ENCODE data around the gene ZRANB1.

Gene ZRANB1

DNA sequence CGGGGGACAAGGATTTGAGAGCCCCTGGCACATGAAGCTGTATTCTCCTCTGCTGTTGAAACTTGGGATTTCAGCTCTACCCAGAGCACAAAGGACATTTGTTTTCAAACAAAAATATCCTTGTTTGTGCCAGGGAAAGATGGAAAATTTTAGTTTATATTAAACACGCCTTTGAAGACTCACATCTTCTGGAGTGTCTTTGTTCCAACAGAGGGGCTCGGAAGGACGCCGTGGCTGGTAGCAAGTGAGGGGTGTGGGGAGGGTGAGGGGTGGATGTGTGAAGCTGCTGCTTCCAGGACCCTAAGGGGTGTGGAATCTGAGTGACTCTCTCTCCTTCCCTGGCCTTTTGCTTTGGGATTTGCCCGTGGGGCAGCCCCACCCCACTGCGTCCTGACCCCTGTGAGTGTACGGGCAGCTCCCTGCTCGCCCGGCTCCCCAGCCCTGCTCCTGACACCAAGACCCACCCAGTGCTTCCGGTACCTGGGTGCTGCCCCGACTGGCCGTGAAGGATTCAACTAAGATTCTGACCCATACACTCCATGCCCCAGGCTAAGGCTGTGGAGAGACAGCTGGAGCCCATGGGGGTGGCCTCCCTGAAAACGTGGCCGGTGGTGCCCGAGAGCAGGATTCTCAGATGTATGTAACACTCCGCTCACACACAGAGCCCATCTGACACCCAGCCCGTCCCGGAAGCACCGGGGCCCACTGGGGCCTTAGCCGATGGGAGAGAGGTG, 59.6 kb downstream of the ZRANB1 start:
- TF ChIP-seq, protein P1, sequence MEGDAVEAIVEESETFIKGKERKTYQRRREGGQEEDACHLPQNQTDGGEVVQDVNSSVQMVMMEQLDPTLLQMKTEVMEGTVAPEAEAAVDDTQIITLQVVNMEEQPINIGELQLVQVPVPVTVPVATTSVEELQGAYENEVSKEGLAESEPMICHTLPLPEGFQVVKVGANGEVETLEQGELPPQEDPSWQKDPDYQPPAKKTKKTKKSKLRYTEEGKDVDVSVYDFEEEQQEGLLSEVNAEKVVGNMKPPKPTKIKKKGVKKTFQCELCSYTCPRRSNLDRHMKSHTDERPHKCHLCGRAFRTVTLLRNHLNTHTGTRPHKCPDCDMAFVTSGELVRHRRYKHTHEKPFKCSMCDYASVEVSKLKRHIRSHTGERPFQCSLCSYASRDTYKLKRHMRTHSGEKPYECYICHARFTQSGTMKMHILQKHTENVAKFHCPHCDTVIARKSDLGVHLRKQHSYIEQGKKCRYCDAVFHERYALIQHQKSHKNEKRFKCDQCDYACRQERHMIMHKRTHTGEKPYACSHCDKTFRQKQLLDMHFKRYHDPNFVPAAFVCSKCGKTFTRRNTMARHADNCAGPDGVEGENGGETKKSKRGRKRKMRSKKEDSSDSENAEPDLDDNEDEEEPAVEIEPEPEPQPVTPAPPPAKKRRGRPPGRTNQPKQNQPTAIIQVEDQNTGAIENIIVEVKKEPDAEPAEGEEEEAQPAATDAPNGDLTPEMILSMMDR (IDR thresholded peaks at IDR 0.05; ENCODE audit: insufficient read depth, missing control alignments), result no peak
- DNase-seq (ENCODE audit: insufficient read length, low spot score) (no peak), FAIRE-seq (no peak)

DNA sequence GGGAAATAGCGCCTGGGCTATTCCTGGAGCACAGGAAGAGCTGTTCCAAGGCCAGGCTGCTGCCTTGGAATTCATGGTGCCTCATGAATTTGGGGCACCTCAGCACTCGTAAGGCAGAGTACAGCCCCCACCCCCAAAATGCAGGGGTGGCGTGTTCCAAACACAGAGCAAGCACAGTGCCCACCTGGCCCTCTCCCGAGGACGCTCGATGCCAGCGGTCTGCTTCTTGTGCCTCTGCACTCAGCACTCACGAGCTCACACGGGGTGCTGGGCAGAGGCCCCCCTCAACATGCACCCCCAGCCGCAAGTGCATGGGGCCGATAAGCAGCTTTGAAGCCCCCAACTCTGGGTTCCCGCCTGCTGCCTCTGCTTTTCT, 60.1 kb downstream of the ZRANB1 start:
- DNase-seq (ENCODE audit: insufficient read length, low spot score) (no peak), FAIRE-seq (no peak)
- TF ChIP-seq, protein P1 (IDR thresholded peaks at IDR 0.05; ENCODE audit: insufficient read depth, missing control alignments), result no peak

DNA sequence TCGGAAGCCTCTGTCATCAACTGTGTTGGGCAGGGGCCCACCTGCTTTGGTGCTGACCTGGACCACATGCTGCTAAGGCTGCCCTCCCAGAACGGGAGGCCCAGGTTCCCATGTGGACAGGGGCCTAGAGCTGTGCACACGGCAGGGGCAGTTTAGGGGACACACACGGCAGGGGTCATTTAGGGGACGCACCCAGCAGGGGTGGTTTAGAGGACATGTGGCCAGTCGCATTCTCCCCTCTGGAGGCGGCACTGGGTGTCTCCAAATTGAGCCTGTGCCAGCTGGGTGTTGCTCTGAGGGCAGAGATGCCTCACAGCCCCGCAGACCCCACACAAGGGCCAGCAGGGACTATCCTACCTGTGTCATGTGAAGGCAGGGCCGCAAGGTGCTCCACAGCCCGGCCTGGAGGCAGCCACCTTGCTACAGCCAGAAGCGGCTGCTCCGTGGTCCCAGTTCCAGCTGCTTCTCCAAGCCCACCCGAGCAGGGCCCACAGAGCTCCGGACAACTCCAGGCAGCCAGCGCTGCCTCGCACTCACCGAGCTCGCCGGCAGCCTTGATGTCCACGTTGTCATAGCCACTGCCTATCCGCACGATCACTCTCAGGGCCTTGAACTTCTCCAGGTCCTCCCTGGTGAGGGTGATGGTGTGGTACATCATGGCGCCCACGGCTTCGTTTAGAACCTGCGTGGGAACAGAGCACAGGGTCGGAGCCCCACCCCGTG, 60.7 kb downstream of the ZRANB1 start:
- FAIRE-seq, result no peak

DNA sequence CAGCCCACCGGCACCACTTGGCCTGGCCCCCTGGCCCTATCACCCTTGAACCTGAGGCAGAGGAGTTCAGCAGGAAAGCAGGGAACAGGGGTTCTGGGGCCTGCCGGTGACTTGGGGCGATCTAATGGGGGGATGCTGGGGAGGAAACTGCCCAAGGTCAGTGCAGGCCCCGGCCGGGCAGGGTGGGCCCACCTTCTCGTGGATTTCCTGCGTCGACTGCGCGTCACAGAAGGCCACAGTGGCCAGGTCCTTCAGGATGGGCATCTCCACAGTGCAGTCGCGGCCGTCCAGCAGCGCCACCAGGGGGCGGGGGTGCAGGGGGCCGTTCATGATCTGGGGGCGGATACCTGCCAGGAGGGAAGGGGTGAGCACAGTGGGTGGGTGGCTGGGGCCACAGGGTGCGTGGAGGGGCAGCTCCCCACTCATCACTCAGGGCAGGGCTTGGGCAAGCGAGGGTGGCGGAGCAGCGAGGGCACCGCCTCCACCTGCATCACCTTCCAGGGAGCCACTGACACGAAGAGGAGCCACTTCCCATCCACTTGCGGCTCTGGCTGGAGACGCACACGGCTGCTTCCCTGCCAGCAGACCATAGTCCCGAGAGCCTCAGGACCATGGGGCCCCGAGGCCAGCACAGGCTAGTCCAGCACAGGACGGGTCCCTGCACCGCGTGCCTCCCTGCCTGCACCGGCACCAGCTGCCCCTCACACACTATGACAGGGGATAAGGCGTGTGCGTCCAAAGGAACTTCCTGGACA, 61.4 kb downstream of the ZRANB1 start:
- DNase-seq (ENCODE audit: insufficient read length, low spot score) (no peak), FAIRE-seq (no peak)
- TF ChIP-seq, protein P1 (IDR thresholded peaks at IDR 0.05; ENCODE audit: insufficient read depth, missing control alignments), result no peak

More for the DNA sequence above, 60.7 kb downstream of the ZRANB1 start:
- no peak for DNase-seq (ENCODE audit: insufficient read length, low spot score)
- TF ChIP-seq, protein P1 (IDR thresholded peaks at IDR 0.05; ENCODE audit: insufficient read depth, missing control alignments), result no peak

DNA sequence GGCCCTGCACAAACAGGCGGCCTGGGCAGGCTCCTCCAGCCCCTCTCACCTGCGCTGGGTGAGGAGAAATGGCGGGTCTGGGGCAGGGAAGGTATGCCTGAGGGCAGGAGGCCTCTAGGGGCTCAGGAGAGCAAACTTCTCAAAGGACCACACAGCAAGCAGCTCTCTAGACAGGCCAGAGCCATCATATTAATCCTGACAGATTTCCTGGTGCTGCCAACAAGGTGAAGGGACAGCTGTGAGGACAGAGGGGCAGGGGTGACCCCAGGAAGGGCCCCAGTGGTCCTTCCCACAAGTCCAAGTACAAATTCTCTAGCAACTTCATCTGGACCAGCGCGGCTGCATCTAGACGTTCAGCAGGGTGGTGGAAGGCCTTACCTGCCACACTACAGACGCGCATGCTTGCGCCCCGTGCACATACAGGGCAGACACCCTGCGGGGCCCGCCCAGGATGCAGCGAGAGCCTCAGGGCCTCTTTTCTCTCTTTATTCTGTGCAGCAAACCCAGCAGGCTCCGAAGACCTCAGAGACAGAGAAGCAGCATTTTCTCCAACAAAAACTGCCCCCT, 62.1 kb downstream of the ZRANB1 start:
- FAIRE-seq, result no peak
- DNase-seq (ENCODE audit: insufficient read length, low spot score), result no peak
- TF ChIP-seq, protein P1 (IDR thresholded peaks at IDR 0.05; ENCODE audit: insufficient read depth, missing control alignments), result no peak

DNA sequence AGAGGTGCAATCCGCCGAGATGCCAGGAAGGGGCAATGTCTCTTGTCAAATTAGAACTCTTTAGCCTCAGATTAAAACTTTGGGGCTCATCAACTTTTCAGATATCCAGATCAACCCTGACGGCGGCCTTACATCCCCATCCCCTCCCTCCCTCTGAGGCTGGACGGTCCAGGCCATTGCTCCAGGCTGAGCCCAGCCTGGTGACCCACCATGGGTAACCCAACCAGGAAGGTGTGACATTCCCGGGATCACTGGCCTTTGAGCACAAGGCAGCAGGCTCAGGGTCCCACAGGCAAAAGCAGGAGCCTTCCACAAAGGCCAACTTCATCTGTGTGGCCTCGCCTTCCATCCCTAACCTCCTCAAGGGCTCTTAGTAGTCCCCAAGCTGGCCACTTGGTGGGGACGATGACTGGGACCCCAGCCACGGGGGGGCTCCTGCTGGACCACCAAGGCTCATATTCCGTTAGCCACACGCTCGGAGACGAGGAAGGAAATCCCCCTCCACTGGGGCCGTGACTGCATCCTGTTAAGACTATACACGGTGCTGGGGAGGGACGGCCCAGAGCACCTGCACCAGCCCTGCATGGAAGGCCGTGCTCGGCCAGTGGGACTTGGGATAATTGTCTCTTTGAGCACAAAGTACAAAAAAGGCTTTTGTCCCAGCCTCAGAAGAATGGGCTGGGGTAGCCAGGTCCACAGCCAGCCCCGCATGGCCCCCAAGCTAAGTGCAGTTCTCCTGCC, 62.8 kb downstream of the ZRANB1 start:
- TF ChIP-seq, protein P1 (IDR thresholded peaks at IDR 0.05; ENCODE audit: insufficient read depth, missing control alignments), result no peak
- DNase-seq (ENCODE audit: insufficient read length, low spot score) (no peak), FAIRE-seq (no peak)

All from D721Med (cell line).